ENCODE measurements around the gene ARHGAP26.

ARHGAP26 gene

GRCh38 chr5:143059976-143060765, 290.0 kb downstream of the ARHGAP26 start:
- DNase-seq (ENCODE audit: low read depth in 2 of 2), result no peak

GRCh38 chr5:143061161-143061945, 291.2 kb downstream of the ARHGAP26 start:
- DNase-seq (ENCODE audit: low read depth in 2 of 2), result no peak

- DNase-seq (ENCODE audit: low read depth in 2 of 2), result no peak
Measured at GRCh38 chr5:143062379-143062778, 292.2 kb downstream of the ARHGAP26 start.

GRCh38 chr5:143063175-143063970, 293.2 kb downstream of the ARHGAP26 start:
- no peak for DNase-seq (ENCODE audit: low read depth in 2 of 2)

- DNase-seq (ENCODE audit: low read depth in 2 of 2), result no peak
Measured at GRCh38 chr5:143064218-143064641, 294.1 kb downstream of the ARHGAP26 start.

- DNase-seq (ENCODE audit: low read depth in 2 of 2), result no peak
Measured at GRCh38 chr5:143064676-143065075, 294.5 kb downstream of the ARHGAP26 start.

- DNase-seq (ENCODE audit: low read depth in 2 of 2), result no peak
Measured at GRCh38 chr5:143065185-143065965, 295.2 kb downstream of the ARHGAP26 start.

GRCh38 chr5:143065996-143066522, 295.9 kb downstream of the ARHGAP26 start:
- no peak for DNase-seq (ENCODE audit: low read depth in 2 of 2)

- no peak for DNase-seq (ENCODE audit: low read depth in 2 of 2)
Measured at GRCh38 chr5:143066556-143067281, 296.5 kb downstream of the ARHGAP26 start.

- DNase-seq (ENCODE audit: low read depth in 2 of 2), result no peak
Measured at GRCh38 chr5:143068712-143069111, 298.5 kb downstream of the ARHGAP26 start.

- DNase-seq (ENCODE audit: low read depth in 2 of 2), result no peak
Measured at GRCh38 chr5:143071927-143072326, 301.8 kb downstream of the ARHGAP26 start.

- no peak for DNase-seq (ENCODE audit: low read depth in 2 of 2)
Measured at GRCh38 chr5:143072734-143073133, 302.6 kb downstream of the ARHGAP26 start.

GRCh38 chr5:143073766-143074165, 303.6 kb downstream of the ARHGAP26 start:
- no peak for DNase-seq (ENCODE audit: low read depth in 2 of 2)

GRCh38 chr5:143074414-143074996, 304.3 kb downstream of the ARHGAP26 start:
- no peak for DNase-seq (ENCODE audit: low read depth in 2 of 2)

GRCh38 chr5:143076377-143076776, 306.2 kb downstream of the ARHGAP26 start:
- DNase-seq (ENCODE audit: low read depth in 2 of 2), result no peak

GRCh38 chr5:143077453-143078103, 307.4 kb downstream of the ARHGAP26 start:
- DNase-seq (ENCODE audit: low read depth in 2 of 2), result no peak

GRCh38 chr5:143078313-143078712, 308.1 kb downstream of the ARHGAP26 start:
- no peak for DNase-seq (ENCODE audit: low read depth in 2 of 2)

- no peak for DNase-seq (ENCODE audit: low read depth in 2 of 2)
Measured at GRCh38 chr5:143078971-143079370, 308.8 kb downstream of the ARHGAP26 start.

- DNase-seq (ENCODE audit: low read depth in 2 of 2), result no peak
Measured at GRCh38 chr5:143080407-143080806, 310.2 kb downstream of the ARHGAP26 start.
